ENCODE measurements around the gene FUOM.
A peak's percentile ranks its signal among the peaks of the same experiment; 100 is the strongest.

Gene FUOM

GRCh38 chr10:133394064-133394663 is 36.3 kb upstream of the FUOM start, which contains the start of gene MTG1:
TSS of gene MTG1 (plus strand) at chr10:133394157. CDS start at chr10:133394221, 64 bp downstream.
- TF ChIP-seq RAD21 (IDR thresholded peaks at IDR 0.05; ENCODE audit: low read depth) (no peak; the same call in 1 of the 2 replicates), CEBPB (IDR thresholded peaks at IDR 0.05) (no peak), USF1 (IDR thresholded peaks at IDR 0.05) (peak; percentile 83), REST (IDR thresholded peaks at IDR 0.05; ENCODE audit: low read depth) (peak; percentile 23; the same call in 1 of the 2 replicates), TEAD4 (IDR thresholded peaks at IDR 0.05) (peak; percentile 39; the same call in 1 of the 2 replicates), MAX (IDR thresholded peaks at IDR 0.05) (peak; percentile 99), CREB1 (IDR thresholded peaks at IDR 0.05; ENCODE audit: low read depth) (peak; percentile 60; the same call in 1 of the 2 replicates), EGR1 (IDR thresholded peaks at IDR 0.05) (no peak; the same call in 1 of the 2 replicates), TCF12 (IDR thresholded peaks at IDR 0.05; ENCODE audit: low read depth) (peak; percentile 76; the same call in 1 of the 2 replicates), FOXM1 (IDR thresholded peaks at IDR 0.05; ENCODE audit: borderline replicate concordance, low read depth) (no peak; the same call in 1 of the 2 replicates), EP300 (IDR thresholded peaks at IDR 0.05; ENCODE audit: borderline replicate concordance) (peak; percentile 54; the same call in 1 of the 2 replicates), NFIC (IDR thresholded peaks at IDR 0.05) (no peak), ZBTB7A (IDR thresholded peaks at IDR 0.05; ENCODE audit: low read depth) (peak; percentile 46; the same call in 1 of the 2 replicates), TAF1 (IDR thresholded peaks at IDR 0.05; ENCODE audit: low read depth) (peak; percentile 96), YY1 (IDR thresholded peaks at IDR 0.05; ENCODE audit: low read depth) (peak; percentile 92)

GRCh38 chr10:133393401-133394063 is 35.7 kb upstream of the FUOM start:
- TF ChIP-seq EP300 (IDR thresholded peaks at IDR 0.05; ENCODE audit: borderline replicate concordance), result no peak
- TF ChIP-seq CEBPB (IDR thresholded peaks at IDR 0.05), result no peak
- TF ChIP-seq NFIC (IDR thresholded peaks at IDR 0.05), result no peak
- TF ChIP-seq REST (IDR thresholded peaks at IDR 0.05; ENCODE audit: low read depth), result no peak
- no peak for TF ChIP-seq TCF12 (IDR thresholded peaks at IDR 0.05; ENCODE audit: low read depth)
- no peak for TF ChIP-seq EGR1 (IDR thresholded peaks at IDR 0.05)
- no peak for TF ChIP-seq ZBTB7A (IDR thresholded peaks at IDR 0.05; ENCODE audit: low read depth)

GRCh38 chr10:133391761-133392518 is 34.1 kb upstream of the FUOM start:
- no peak for TF ChIP-seq EP300 (IDR thresholded peaks at IDR 0.05; ENCODE audit: borderline replicate concordance)
- no peak for TF ChIP-seq ZBTB7A (IDR thresholded peaks at IDR 0.05; ENCODE audit: low read depth)
- TF ChIP-seq REST (IDR thresholded peaks at IDR 0.05; ENCODE audit: low read depth), result no peak
- TF ChIP-seq TAF1 (IDR thresholded peaks at IDR 0.05; ENCODE audit: low read depth), result no peak
- TF ChIP-seq MAX (IDR thresholded peaks at IDR 0.05), result no peak
- no peak for TF ChIP-seq NFIC (IDR thresholded peaks at IDR 0.05)

- TF ChIP-seq RAD21 (IDR thresholded peaks at IDR 0.05; ENCODE audit: low read depth) (no peak), TEAD4 (IDR thresholded peaks at IDR 0.05) (no peak), USF1 (IDR thresholded peaks at IDR 0.05) (no peak), TAF1 (IDR thresholded peaks at IDR 0.05; ENCODE audit: low read depth) (no peak), ZBTB7A (IDR thresholded peaks at IDR 0.05; ENCODE audit: low read depth) (no peak), FOXM1 (IDR thresholded peaks at IDR 0.05; ENCODE audit: borderline replicate concordance, low read depth) (no peak), YY1 (IDR thresholded peaks at IDR 0.05; ENCODE audit: low read depth) (no peak), REST (IDR thresholded peaks at IDR 0.05; ENCODE audit: low read depth) (no peak), EGR1 (IDR thresholded peaks at IDR 0.05) (no peak), EP300 (IDR thresholded peaks at IDR 0.05; ENCODE audit: borderline replicate concordance) (no peak), CREB1 (IDR thresholded peaks at IDR 0.05; ENCODE audit: low read depth) (no peak), NFIC (IDR thresholded peaks at IDR 0.05) (no peak), MAX (IDR thresholded peaks at IDR 0.05) (no peak), CEBPB (IDR thresholded peaks at IDR 0.05) (no peak), TCF12 (IDR thresholded peaks at IDR 0.05; ENCODE audit: low read depth) (no peak)
These were observed 33.4 kb upstream of the FUOM start for GRCh38 chr10:133391249-133391635.

Measured in Ishikawa (cell line).